ENCODE data around the gene ARHGEF4. TPM values are rescaled to one million over a fixed set of nuclear protein-coding genes. Genes with fewer than 3 reads are reported as not detected.
A peak's percentile ranks its signal among the peaks of the same experiment; 100 is the strongest.

The ARHGEF4 gene
- total RNA-seq, 2 experiments from 2014 or later, result 0.40 to 0.47 TPM

DNA sequence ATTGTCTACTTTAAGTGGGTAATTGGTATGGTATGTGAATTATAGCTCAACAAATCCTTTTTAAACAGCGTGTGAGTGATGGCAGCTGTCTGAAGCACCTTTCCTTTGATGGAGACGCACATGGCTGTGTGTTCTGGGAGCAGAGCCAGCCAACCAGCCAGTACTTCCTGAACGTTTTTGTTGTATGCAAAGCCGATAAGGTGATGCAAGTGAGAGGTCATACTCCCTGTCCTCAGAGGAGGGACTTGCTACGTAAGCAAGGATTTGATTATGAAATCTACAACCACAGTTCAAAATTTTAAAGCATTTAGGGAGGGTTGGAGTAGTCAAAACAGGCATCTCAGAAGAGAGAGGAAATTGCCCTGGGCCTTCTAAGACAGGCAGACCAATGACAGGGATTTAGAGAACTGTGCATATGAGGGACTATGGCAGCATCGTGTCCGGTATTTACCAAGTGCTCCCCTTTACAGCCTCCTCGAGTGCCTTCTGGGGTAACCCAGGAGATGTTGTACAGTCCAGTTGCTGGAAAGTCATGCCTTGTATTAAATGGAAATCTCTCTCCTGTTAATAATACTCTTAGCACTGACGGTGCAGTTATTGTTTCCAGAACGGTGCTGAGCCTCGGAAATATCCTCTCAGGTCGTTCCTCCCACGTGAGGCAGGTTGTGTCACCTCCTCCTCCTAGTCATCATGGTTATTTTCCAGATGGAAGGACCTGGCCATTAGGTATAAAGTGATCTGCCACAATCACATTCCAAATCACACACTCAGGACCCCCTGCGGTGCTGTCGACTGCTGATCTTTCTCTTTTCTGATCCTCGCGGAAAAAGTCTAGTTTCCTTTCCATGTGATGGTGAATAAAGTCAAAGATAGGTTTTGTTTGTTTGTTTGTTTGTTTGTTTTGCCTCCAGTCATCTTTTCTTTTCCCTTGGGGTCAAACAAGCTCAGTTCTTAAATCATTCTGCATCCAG is 28.4 kb downstream of the ARHGEF4 start:
- Mint-ChIP-seq H3K4me1 (no peaks in the 10 kb centered on the region), H3K9me3 (no peaks in the 10 kb centered on the region), H3K36me3 (ENCODE audit: low read depth) (no peaks in the 10 kb centered on the region), H3K4me3 (no peak overlapping the region), H3K27ac (no peak overlapping the region), H3K27me3 (peaks cover 3% of the 10 kb centered on the region)
- POLR2A ChIA-PET, result no interaction called here
- CTCF ChIA-PET, result interaction anchor here (1.1 to 1.7 kb wide), 2 partner anchors 10 to 68 kb away, joined by 3 to 6 read pairs; no protein-coding TSS in a partner anchor
- no peak for DNase-seq

GRCh38 chr2:130869441-130870160 is 32.9 kb downstream of the ARHGEF4 start:
- no peak for DNase-seq
- H3K36me3 Mint-ChIP-seq (ENCODE audit: low read depth), result no peaks in the 10 kb centered on the region
- H3K9me3 Mint-ChIP-seq, result no peaks in the 10 kb centered on the region
- H3K27me3 Mint-ChIP-seq, result peaks cover 6% of the 10 kb centered on the region
- ChIA-PET POLR2A (no interaction called here), CTCF (interaction anchor here (11.4 kb wide), 1 partner anchor 72 kb away, joined by 114 read pairs; no protein-coding TSS in a partner anchor)
- no peaks in the 10 kb centered on the region for H3K4me1 Mint-ChIP-seq
- no peak overlapping the region for H3K27ac Mint-ChIP-seq
- no peak overlapping the region for H3K4me3 Mint-ChIP-seq

DNA sequence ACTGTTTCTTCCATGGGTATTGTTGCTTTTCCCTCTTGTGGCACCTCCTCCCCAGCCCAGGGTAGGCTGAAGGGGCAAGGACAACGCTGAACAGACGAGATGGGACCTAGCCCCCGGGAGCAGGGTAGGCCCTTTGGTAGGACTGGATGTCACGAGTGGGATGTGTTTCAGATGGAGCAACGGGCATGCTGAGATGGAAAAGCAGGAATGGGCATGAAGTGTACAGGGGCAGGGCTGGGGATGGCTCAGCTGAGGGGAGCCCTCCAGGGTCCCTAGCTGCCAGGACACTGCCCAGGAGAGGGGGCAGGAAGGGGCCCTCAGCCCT is 33.4 kb downstream of the ARHGEF4 start:
- no peaks in the 10 kb centered on the region for H3K36me3 Mint-ChIP-seq (ENCODE audit: low read depth)
- no peaks in the 10 kb centered on the region for H3K4me1 Mint-ChIP-seq
- no peak overlapping the region for H3K4me3 Mint-ChIP-seq
- ChIA-PET CTCF (interaction anchor here (11.4 kb wide), 1 partner anchor 73 kb away, joined by 114 read pairs; no protein-coding TSS in a partner anchor), POLR2A (no interaction called here)
- no peak overlapping the region for H3K27ac Mint-ChIP-seq
- H3K9me3 Mint-ChIP-seq, result no peaks in the 10 kb centered on the region
- DNase-seq, result no peak
- H3K27me3 Mint-ChIP-seq, result peaks cover 9% of the 10 kb centered on the region

DNA sequence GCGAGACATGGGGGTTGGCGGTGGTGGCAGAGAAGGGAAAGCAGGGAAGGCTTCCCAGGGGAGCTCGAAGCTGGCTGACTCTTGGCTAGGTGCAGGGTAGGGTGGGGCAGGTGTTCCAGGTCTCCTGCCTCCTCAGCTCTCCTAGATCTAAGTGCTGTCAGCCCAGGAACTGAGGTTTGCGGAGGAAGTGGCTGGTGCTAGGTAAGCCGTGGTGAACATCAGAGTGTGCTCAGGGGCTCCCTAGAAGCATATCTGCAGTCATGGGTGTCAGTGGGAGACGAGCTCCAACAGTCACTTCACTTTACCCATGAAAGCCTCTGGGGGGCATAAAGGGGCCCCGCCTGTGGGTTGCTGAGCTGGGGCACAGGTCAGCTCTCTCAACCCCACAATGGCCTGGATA is 34.1 kb downstream of the ARHGEF4 start:
- no peak for DNase-seq
- Mint-ChIP-seq H3K27ac (no peak overlapping the region), H3K4me3 (no peak overlapping the region), H3K4me1 (no peaks in the 10 kb centered on the region), H3K9me3 (no peaks in the 10 kb centered on the region), H3K27me3 (peaks cover 9% of the 10 kb centered on the region), H3K36me3 (ENCODE audit: low read depth) (no peaks in the 10 kb centered on the region)
- ChIA-PET CTCF (interaction anchor here (0.8 to 11.4 kb wide), 2 partner anchors 28 to 73 kb away, joined by 3 to 114 read pairs; no protein-coding TSS in a partner anchor), POLR2A (no interaction called here)

- Mint-ChIP-seq H3K27me3 (peaks cover 9% of the 10 kb centered on the region), H3K36me3 (ENCODE audit: low read depth) (no peaks in the 10 kb centered on the region), H3K4me1 (no peaks in the 10 kb centered on the region), H3K27ac (no peak overlapping the region), H3K4me3 (no peak overlapping the region), H3K9me3 (no peaks in the 10 kb centered on the region)
- ChIA-PET POLR2A (no interaction called here), CTCF (interaction anchor here (11.4 kb wide), 1 partner anchor 75 kb away, joined by 114 read pairs; no protein-coding TSS in a partner anchor)
- no peak for DNase-seq
Measured at GRCh38 chr2:130871843-130872740, 35.4 kb downstream of the ARHGEF4 start.

- CTCF ChIA-PET, result interaction anchor here (0.6 to 11.4 kb wide), 2 partner anchors 68 to 75 kb away, joined by 4 to 114 read pairs; no protein-coding TSS in a partner anchor
- Mint-ChIP-seq H3K27me3 (peaks cover 9% of the 10 kb centered on the region), H3K9me3 (no peaks in the 10 kb centered on the region), H3K4me3 (no peak overlapping the region), H3K36me3 (ENCODE audit: low read depth) (no peaks in the 10 kb centered on the region), H3K27ac (no peak overlapping the region), H3K4me1 (no peaks in the 10 kb centered on the region)
- POLR2A ChIA-PET, result no interaction called here
- DNase-seq, result no peak
Measured at GRCh38 chr2:130872741-130873125, 36.0 kb downstream of the ARHGEF4 start.

GRCh38 chr2:130873700-130874346 is 37.1 kb downstream of the ARHGEF4 start:
- ChIA-PET POLR2A (interaction anchor here (1.0 kb wide), 1 partner anchor 76 kb away, joined by 5 read pairs; no protein-coding TSS in a partner anchor), CTCF (interaction anchor here (0.6 to 11.4 kb wide), 7 partner anchors 10 to 854 kb away, joined by 3 to 114 read pairs (median 3); no protein-coding TSS in a partner anchor)
- H3K27ac Mint-ChIP-seq, result no peak overlapping the region
- no peaks in the 10 kb centered on the region for H3K9me3 Mint-ChIP-seq
- DNase-seq, result peak; percentile 78
- no peak overlapping the region for H3K4me3 Mint-ChIP-seq
- no peaks in the 10 kb centered on the region for H3K4me1 Mint-ChIP-seq
- H3K36me3 Mint-ChIP-seq (ENCODE audit: low read depth), result no peaks in the 10 kb centered on the region
- peaks cover 13% of the 10 kb centered on the region for H3K27me3 Mint-ChIP-seq

DNA sequence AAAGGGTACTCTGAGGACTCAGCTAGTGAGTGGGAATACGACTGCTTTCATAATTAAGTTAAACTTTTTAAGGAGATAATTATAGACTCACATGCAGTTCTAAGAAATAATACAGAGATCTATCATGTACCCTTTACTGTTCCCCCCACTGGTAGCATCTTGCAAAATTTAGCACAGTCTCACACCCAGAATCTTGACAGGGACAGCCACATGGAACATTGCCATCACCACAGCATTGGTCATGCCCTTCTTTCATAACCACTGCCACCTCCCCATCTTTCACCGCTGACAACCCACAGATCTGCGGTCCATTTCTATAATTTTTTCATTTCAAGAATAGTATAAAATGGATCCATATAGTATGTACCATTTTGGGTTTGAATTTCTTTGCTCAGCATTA is 37.8 kb downstream of the ARHGEF4 start:
- Mint-ChIP-seq H3K27me3 (peaks cover 12% of the 10 kb centered on the region), H3K27ac (no peak overlapping the region), H3K9me3 (no peaks in the 10 kb centered on the region), H3K4me1 (no peaks in the 10 kb centered on the region), H3K36me3 (ENCODE audit: low read depth) (no peaks in the 10 kb centered on the region), H3K4me3 (no peak overlapping the region)
- POLR2A ChIA-PET, result no interaction called here
- DNase-seq, result no peak
- CTCF ChIA-PET, result interaction anchor here (1.4 to 11.4 kb wide), 3 partner anchors 9 to 77 kb away, joined by 3 to 114 read pairs (median 5); no protein-coding TSS in a partner anchor

DNA sequence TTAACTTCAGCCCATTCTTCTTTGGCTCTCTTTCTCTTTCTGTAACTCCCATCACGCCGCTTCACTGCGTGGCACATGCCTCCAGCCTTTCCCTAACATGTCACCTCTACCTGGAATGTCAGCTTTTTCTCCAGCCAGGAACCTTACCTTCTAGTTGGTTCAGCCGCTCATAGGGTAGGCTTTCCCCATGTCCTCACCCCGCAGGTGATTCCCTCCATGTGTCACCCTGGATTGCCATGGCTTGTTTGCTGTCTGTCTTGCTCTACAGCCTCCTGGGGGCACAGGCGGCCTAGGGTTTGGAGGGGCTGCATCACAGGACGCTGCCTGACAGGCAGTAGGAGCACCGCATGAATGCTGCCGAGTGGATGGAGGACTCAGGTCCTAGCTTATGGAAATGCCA is 39.2 kb downstream of the ARHGEF4 start:
- no peaks in the 10 kb centered on the region for H3K36me3 Mint-ChIP-seq (ENCODE audit: low read depth)
- H3K4me1 Mint-ChIP-seq, result no peaks in the 10 kb centered on the region
- DNase-seq, result no peak
- peaks cover 12% of the 10 kb centered on the region for H3K27me3 Mint-ChIP-seq
- H3K27ac Mint-ChIP-seq, result no peak overlapping the region
- no peaks in the 10 kb centered on the region for H3K9me3 Mint-ChIP-seq
- ChIA-PET POLR2A (no interaction called here), CTCF (interaction anchor here (1.2 to 11.4 kb wide), 2 partner anchors 47 to 79 kb away, joined by 3 to 114 read pairs; no protein-coding TSS in a partner anchor)
- H3K4me3 Mint-ChIP-seq, result no peak overlapping the region

DNA sequence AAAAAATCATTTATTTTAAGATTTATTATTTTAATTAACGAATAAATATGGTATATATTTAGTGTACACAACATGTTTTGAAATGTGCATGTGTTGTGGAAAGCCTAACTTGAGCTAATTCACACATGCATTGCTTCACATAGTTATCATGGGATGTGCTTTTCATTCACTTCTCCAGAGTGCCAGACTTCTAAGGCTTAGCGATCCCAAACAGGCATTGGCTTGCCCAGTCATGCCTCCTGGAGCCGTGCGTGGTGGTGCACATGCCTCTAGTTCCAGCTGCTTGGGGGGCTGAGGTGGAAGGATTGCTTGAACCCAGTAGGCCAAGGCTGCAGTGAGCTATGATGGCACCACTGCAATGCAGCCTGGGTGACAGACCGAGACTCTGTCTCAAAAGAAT is 40.5 kb downstream of the ARHGEF4 start:
- DNase-seq, result no peak
- peaks cover 12% of the 10 kb centered on the region for H3K27me3 Mint-ChIP-seq
- ChIA-PET CTCF (interaction anchor here (1.2 to 11.4 kb wide), 2 partner anchors 46 to 80 kb away, joined by 3 to 114 read pairs; no protein-coding TSS in a partner anchor), POLR2A (no interaction called here)
- no peak overlapping the region for H3K4me3 Mint-ChIP-seq
- no peak overlapping the region for H3K27ac Mint-ChIP-seq
- H3K9me3 Mint-ChIP-seq, result no peaks in the 10 kb centered on the region
- no peaks in the 10 kb centered on the region for H3K36me3 Mint-ChIP-seq (ENCODE audit: low read depth)
- H3K4me1 Mint-ChIP-seq, result no peaks in the 10 kb centered on the region

- ChIA-PET POLR2A (no interaction called here), CTCF (no interaction called here)
Measured at GRCh38 chr2:130878316-130878715, 41.6 kb downstream of the ARHGEF4 start.

GRCh38 chr2:130878933-130879332 is 42.2 kb downstream of the ARHGEF4 start:
- DNase-seq, result no peak
- POLR2A ChIA-PET, result no interaction called here
- H3K27me3 Mint-ChIP-seq, result peaks cover 12% of the 10 kb centered on the region
- no peaks in the 10 kb centered on the region for H3K9me3 Mint-ChIP-seq
- H3K36me3 Mint-ChIP-seq (ENCODE audit: low read depth), result no peaks in the 10 kb centered on the region
- no peak overlapping the region for H3K4me3 Mint-ChIP-seq
- no peaks in the 10 kb centered on the region for H3K4me1 Mint-ChIP-seq
- CTCF ChIA-PET, result interaction anchor here (0.6 kb wide), 1 partner anchor 81 kb away, joined by 4 read pairs; no protein-coding TSS in a partner anchor
- no peak overlapping the region for H3K27ac Mint-ChIP-seq

More at GRCh38 chr2:130878316-130878715, 41.6 kb downstream of the ARHGEF4 start:
- Mint-ChIP-seq H3K36me3 (ENCODE audit: low read depth) (no peaks in the 10 kb centered on the region), H3K4me3 (no peak overlapping the region), H3K4me1 (no peaks in the 10 kb centered on the region), H3K27ac (no peak overlapping the region), H3K27me3 (peaks cover 12% of the 10 kb centered on the region), H3K9me3 (no peaks in the 10 kb centered on the region)
- no peak for DNase-seq
